ENCODE measurements around the gene NCKAP5L.

NCKAP5L gene

GRCh38 chr12:49868952-49869815 lies 41.0 kb upstream of the NCKAP5L start:
- no peak for TF ChIP-seq CTCF (IDR thresholded peaks at IDR 0.05; ENCODE audit: insufficient read depth, low read depth, low read length, missing control alignments)
- no peak overlapping the region for H3K4me3 ChIP-seq (ENCODE audit: low read depth, low read length)
- no peak for DNase-seq (ENCODE audit: low read depth)

- no peak for TF ChIP-seq CTCF (IDR thresholded peaks at IDR 0.05; ENCODE audit: insufficient read depth, low read depth, low read length, missing control alignments)
- H3K4me3 ChIP-seq (ENCODE audit: low read depth, low read length) = no peak overlapping the region
Measured at GRCh38 chr12:49868449-49868848, 40.2 kb upstream of the NCKAP5L start.

GRCh38 chr12:49867570-49868341 lies 39.5 kb upstream of the NCKAP5L start:
- DNase-seq (ENCODE audit: low read depth) = no peak
- no peak overlapping the region for H3K4me3 ChIP-seq (ENCODE audit: low read depth, low read length)
- no peak for TF ChIP-seq CTCF (IDR thresholded peaks at IDR 0.05; ENCODE audit: insufficient read depth, low read depth, low read length, missing control alignments)

More at GRCh38 chr12:49868449-49868848, 40.2 kb upstream of the NCKAP5L start:
- DNase-seq (ENCODE audit: low read depth) = no peak

DNA sequence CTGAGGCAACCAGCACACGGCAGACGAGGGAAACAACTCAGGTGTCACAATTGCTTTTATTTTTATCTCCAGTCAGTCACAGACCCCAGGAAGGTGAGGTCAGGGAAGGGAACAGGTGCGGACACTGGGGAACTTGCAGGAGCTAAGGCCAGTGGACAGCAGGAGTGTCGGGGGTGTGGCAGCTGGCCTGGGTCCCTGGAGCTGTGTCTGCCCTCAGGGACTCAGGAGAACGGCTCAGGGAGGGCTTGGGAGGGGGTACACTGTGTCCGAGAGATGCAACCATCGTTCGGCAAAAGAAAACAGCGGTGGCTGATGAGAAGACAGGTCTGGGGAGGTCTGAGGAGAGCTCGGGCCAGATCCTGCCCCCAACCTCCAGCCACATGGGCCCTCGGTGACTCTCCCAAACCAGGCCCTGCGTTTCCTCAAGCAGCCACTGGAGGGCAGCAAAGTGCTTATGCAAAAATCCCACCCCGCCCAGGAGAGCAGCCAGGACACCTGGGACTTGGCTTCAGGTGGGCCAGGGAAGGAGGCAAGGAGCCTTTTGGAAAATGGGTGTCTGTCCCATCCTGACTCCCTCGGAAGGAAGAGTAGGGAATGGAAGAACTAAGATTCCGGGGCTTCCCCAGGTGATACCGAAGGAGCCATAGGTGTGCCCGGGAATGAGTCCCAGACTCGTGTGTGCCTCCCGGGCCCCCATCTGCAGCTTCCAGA lies 38.8 kb upstream of the NCKAP5L start:
- DNase-seq (ENCODE audit: low read depth) = peak; percentile 67
- peak; percentile 96 for TF ChIP-seq CTCF (IDR thresholded peaks at IDR 0.05; ENCODE audit: insufficient read depth, low read depth, low read length, missing control alignments)
- H3K4me3 ChIP-seq (ENCODE audit: low read depth, low read length) = no peak overlapping the region

- no peak for TF ChIP-seq CTCF (IDR thresholded peaks at IDR 0.05; ENCODE audit: insufficient read depth, low read depth, low read length, missing control alignments)
- H3K4me3 ChIP-seq (ENCODE audit: low read depth, low read length) = no peak overlapping the region
- no peak for DNase-seq (ENCODE audit: low read depth)
Measured at GRCh38 chr12:49865782-49866135, 37.5 kb upstream of the NCKAP5L start.

DNA sequence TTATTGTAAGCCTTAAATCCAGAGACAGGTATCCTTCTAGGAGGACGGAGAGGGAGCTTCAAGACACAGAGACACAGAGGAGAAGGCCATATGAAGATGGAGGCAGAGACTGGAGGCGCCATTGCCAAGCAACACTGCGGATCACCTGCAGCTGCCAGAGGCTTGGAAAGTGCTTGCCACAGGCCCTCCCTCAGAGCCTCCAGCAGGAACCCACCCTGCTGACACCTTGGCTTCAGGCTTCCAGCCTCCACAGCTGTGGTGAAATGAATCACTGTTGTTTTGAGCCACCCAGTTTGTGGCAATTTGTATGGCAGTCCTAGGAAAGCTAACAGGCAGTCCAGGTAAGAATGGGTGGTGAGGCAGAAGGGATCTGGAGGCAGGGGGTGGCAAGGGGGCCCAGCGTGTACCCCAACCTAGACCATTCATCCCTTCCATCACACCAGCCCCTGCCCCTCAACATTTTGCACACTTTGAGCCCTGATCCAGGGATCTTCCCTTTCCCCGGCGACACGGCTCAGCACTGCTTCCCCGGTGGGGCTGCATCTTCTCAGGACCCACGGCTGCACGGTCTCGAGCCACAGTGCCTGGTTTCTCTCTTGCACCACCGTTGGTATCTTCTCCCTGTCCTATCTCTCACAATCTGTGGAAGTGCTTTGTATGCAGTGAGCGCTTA lies 37.0 kb upstream of the NCKAP5L start:
- no peak for DNase-seq (ENCODE audit: low read depth)
- TF ChIP-seq CTCF (IDR thresholded peaks at IDR 0.05; ENCODE audit: insufficient read depth, low read depth, low read length, missing control alignments) = no peak

More for the DNA sequence above, 37.0 kb upstream of the NCKAP5L start:
- no peak overlapping the region for H3K4me3 ChIP-seq (ENCODE audit: low read depth, low read length)

Data from GM12865 (cell line).